Measurements from ENCODE around the gene CARMIL1.

CARMIL1 gene

GRCh38 chr6:25251426-25251825 lies 27.7 kb upstream of the CARMIL1 start:
- no peak overlapping the region for H4K8ac ChIP-seq (ENCODE audit: low read length)
- no peak overlapping the region for H3K23ac ChIP-seq (ENCODE audit: low read length in 2 of 2)
- no peak overlapping the region for H2AK5ac ChIP-seq (ENCODE audit: low read length, severe bottlenecking)
- no peak overlapping the region for H3K9ac ChIP-seq (ENCODE audit: low read length)
- H3K27me3 ChIP-seq (ENCODE audit: control insufficient read depth in 1 of 2, insufficient read depth in 1 of 2, low read length in 2 of 2) = no peaks in the 10 kb centered on the region
- no peaks in the 10 kb centered on the region for H3K36me3 ChIP-seq (ENCODE audit: control insufficient read depth in 1 of 2, insufficient read depth in 2 of 2, low read depth in 1 of 2, low read length in 2 of 2)
- WGBS = 65% methylated on average over 2 of the region's 2 CpGs
- H3K14ac ChIP-seq (ENCODE audit: low read length in 2 of 2) = no peak overlapping the region
- H3K18ac ChIP-seq (ENCODE audit: low read depth in 1 of 2, low read length in 2 of 2) = no peak overlapping the region
- no peak overlapping the region for H2BK12ac ChIP-seq (ENCODE audit: low read length in 2 of 2)
- no peak overlapping the region for H3K27ac ChIP-seq (ENCODE audit: low read length, poor library complexity, severe bottlenecking)
- no peak overlapping the region for H2BK5ac ChIP-seq (ENCODE audit: low read depth, low read length, poor library complexity, severe bottlenecking)
- H3K4me1 ChIP-seq (ENCODE audit: control insufficient read depth, insufficient read depth, low read depth, low read length) = peaks cover 2% of the 10 kb centered on the region
- H2BK120ac ChIP-seq (ENCODE audit: low read depth, low read length) = no peak overlapping the region
- DNase-seq = no peak
- H3K4me2 ChIP-seq (ENCODE audit: low read length, poor library complexity, severe bottlenecking) = no peak overlapping the region
- no peak overlapping the region for H3K4ac ChIP-seq (ENCODE audit: low read depth in 1 of 2, low read length in 2 of 2)
- H3K79me1 ChIP-seq (replicated peaks; ENCODE audit: low read length, poor library complexity, severe bottlenecking) = no peaks in the 10 kb centered on the region
- H2AFZ ChIP-seq (ENCODE audit: low read depth, low read length) = no peak overlapping the region
- no peak overlapping the region for H4K91ac ChIP-seq (ENCODE audit: low read length)
- H2BK15ac ChIP-seq (ENCODE audit: low read depth, poor library complexity, severe bottlenecking) = no peak overlapping the region
- no peak overlapping the region for H3K4me3 ChIP-seq (ENCODE audit: insufficient read depth in 1 of 2, low read depth in 1 of 2, low read length in 2 of 2)
- H3K9me3 ChIP-seq (ENCODE audit: control insufficient read depth, low read length) = no peaks in the 10 kb centered on the region

- no peak overlapping the region for H3K27ac ChIP-seq (ENCODE audit: low read length, poor library complexity, severe bottlenecking)
- H3K23ac ChIP-seq (ENCODE audit: low read length in 2 of 2) = no peak overlapping the region
- no peaks in the 10 kb centered on the region for H3K36me3 ChIP-seq (ENCODE audit: control insufficient read depth in 1 of 2, insufficient read depth in 2 of 2, low read depth in 1 of 2, low read length in 2 of 2)
- H2AK5ac ChIP-seq (ENCODE audit: low read length, severe bottlenecking) = no peak overlapping the region
- no peak overlapping the region for H2BK12ac ChIP-seq (ENCODE audit: low read length in 2 of 2)
- no peak overlapping the region for H2AFZ ChIP-seq (ENCODE audit: low read depth, low read length)
- H3K9ac ChIP-seq (ENCODE audit: low read length) = no peak overlapping the region
- H3K27me3 ChIP-seq (ENCODE audit: control insufficient read depth in 1 of 2, insufficient read depth in 1 of 2, low read length in 2 of 2) = no peaks in the 10 kb centered on the region
- no peaks in the 10 kb centered on the region for H3K9me3 ChIP-seq (ENCODE audit: control insufficient read depth, low read length)
- H3K4me3 ChIP-seq (ENCODE audit: insufficient read depth in 1 of 2, low read depth in 1 of 2, low read length in 2 of 2) = no peak overlapping the region
- DNase-seq = no peak
- no peak overlapping the region for H3K4me2 ChIP-seq (ENCODE audit: low read length, poor library complexity, severe bottlenecking)
- H2BK5ac ChIP-seq (ENCODE audit: low read depth, low read length, poor library complexity, severe bottlenecking) = no peak overlapping the region
- H3K4ac ChIP-seq (ENCODE audit: low read depth in 1 of 2, low read length in 2 of 2) = no peak overlapping the region
- no peak overlapping the region for H3K18ac ChIP-seq (ENCODE audit: low read depth in 1 of 2, low read length in 2 of 2)
- peaks cover 2% of the 10 kb centered on the region for H3K4me1 ChIP-seq (ENCODE audit: control insufficient read depth, insufficient read depth, low read depth, low read length)
- no peak overlapping the region for H2BK120ac ChIP-seq (ENCODE audit: low read depth, low read length)
- no peak overlapping the region for H3K14ac ChIP-seq (ENCODE audit: low read length in 2 of 2)
- H3K79me1 ChIP-seq (replicated peaks; ENCODE audit: low read length, poor library complexity, severe bottlenecking) = no peaks in the 10 kb centered on the region
- 95% methylated on average over 4 of the region's 4 CpGs for WGBS
- no peak overlapping the region for H4K8ac ChIP-seq (ENCODE audit: low read length)
- H4K91ac ChIP-seq (ENCODE audit: low read length) = no peak overlapping the region
- H2BK15ac ChIP-seq (ENCODE audit: low read depth, poor library complexity, severe bottlenecking) = no peak overlapping the region
Measured at GRCh38 chr6:25253351-25253750, 25.8 kb upstream of the CARMIL1 start.

- Histone ChIP-seq H3K9me3 (ENCODE audit: control insufficient read depth, low read length) (no peaks in the 10 kb centered on the region), H3K18ac (ENCODE audit: low read depth in 1 of 2, low read length in 2 of 2) (no peak overlapping the region), H3K4me3 (ENCODE audit: insufficient read depth in 1 of 2, low read depth in 1 of 2, low read length in 2 of 2) (no peak overlapping the region), H4K91ac (ENCODE audit: low read length) (no peak overlapping the region), H2AK5ac (ENCODE audit: low read length, severe bottlenecking) (no peak overlapping the region), H3K23ac (ENCODE audit: low read length in 2 of 2) (no peak overlapping the region), H3K4ac (ENCODE audit: low read depth in 1 of 2, low read length in 2 of 2) (no peak overlapping the region), H3K27ac (ENCODE audit: low read length, poor library complexity, severe bottlenecking) (no peak overlapping the region), H4K8ac (ENCODE audit: low read length) (no peak overlapping the region), H2BK120ac (ENCODE audit: low read depth, low read length) (no peak overlapping the region), H3K4me1 (ENCODE audit: control insufficient read depth, insufficient read depth, low read depth, low read length) (no peaks in the 10 kb centered on the region), H3K14ac (ENCODE audit: low read length in 2 of 2) (no peak overlapping the region), H3K36me3 (ENCODE audit: control insufficient read depth in 1 of 2, insufficient read depth in 2 of 2, low read depth in 1 of 2, low read length in 2 of 2) (no peaks in the 10 kb centered on the region), H2AFZ (ENCODE audit: low read depth, low read length) (no peak overlapping the region), H3K27me3 (ENCODE audit: control insufficient read depth in 1 of 2, insufficient read depth in 1 of 2, low read length in 2 of 2) (no peaks in the 10 kb centered on the region), H2BK15ac (ENCODE audit: low read depth, poor library complexity, severe bottlenecking) (no peak overlapping the region), H3K9ac (ENCODE audit: low read length) (no peak overlapping the region), H3K4me2 (ENCODE audit: low read length, poor library complexity, severe bottlenecking) (no peak overlapping the region), H2BK5ac (ENCODE audit: low read depth, low read length, poor library complexity, severe bottlenecking) (no peak overlapping the region), H3K79me1 (replicated peaks; ENCODE audit: low read length, poor library complexity, severe bottlenecking) (no peaks in the 10 kb centered on the region), H2BK12ac (ENCODE audit: low read length in 2 of 2) (no peak overlapping the region)
- WGBS = 89% methylated on average over 7 of the region's 7 CpGs
- no peak for DNase-seq
Measured at GRCh38 chr6:25254671-25255070, 24.5 kb upstream of the CARMIL1 start.

GRCh38 chr6:25257686-25258348 lies 21.4 kb upstream of the CARMIL1 start:
- Histone ChIP-seq H3K14ac (ENCODE audit: low read length in 2 of 2) (no peak overlapping the region), H3K79me1 (replicated peaks; ENCODE audit: low read length, poor library complexity, severe bottlenecking) (no peaks in the 10 kb centered on the region)
- 98% methylated on average over 4 of the region's 7 CpGs for WGBS

More at GRCh38 chr6:25257686-25258348, 21.4 kb upstream of the CARMIL1 start:
- no peak overlapping the region for H2BK15ac ChIP-seq (ENCODE audit: low read depth, poor library complexity, severe bottlenecking)
- H3K9ac ChIP-seq (ENCODE audit: low read length) = no peak overlapping the region
- H3K4me3 ChIP-seq (ENCODE audit: insufficient read depth in 1 of 2, low read depth in 1 of 2, low read length in 2 of 2) = no peak overlapping the region
- H3K4ac ChIP-seq (ENCODE audit: low read depth in 1 of 2, low read length in 2 of 2) = no peak overlapping the region
- no peak overlapping the region for H3K27ac ChIP-seq (ENCODE audit: low read length, poor library complexity, severe bottlenecking)
- no peak overlapping the region for H3K23ac ChIP-seq (ENCODE audit: low read length in 2 of 2)
- H3K4me2 ChIP-seq (ENCODE audit: low read length, poor library complexity, severe bottlenecking) = no peak overlapping the region
- H2BK120ac ChIP-seq (ENCODE audit: low read depth, low read length) = no peak overlapping the region
- no peak overlapping the region for H3K18ac ChIP-seq (ENCODE audit: low read depth in 1 of 2, low read length in 2 of 2)
- no peaks in the 10 kb centered on the region for H3K4me1 ChIP-seq (ENCODE audit: control insufficient read depth, insufficient read depth, low read depth, low read length)
- H3K36me3 ChIP-seq (ENCODE audit: control insufficient read depth in 1 of 2, insufficient read depth in 2 of 2, low read depth in 1 of 2, low read length in 2 of 2) = no peaks in the 10 kb centered on the region
- no peak for DNase-seq
- H4K8ac ChIP-seq (ENCODE audit: low read length) = no peak overlapping the region
- H4K91ac ChIP-seq (ENCODE audit: low read length) = no peak overlapping the region
- H3K9me3 ChIP-seq (ENCODE audit: control insufficient read depth, low read length) = no peaks in the 10 kb centered on the region
- H3K27me3 ChIP-seq (ENCODE audit: control insufficient read depth in 1 of 2, insufficient read depth in 1 of 2, low read length in 2 of 2) = no peaks in the 10 kb centered on the region
- no peak overlapping the region for H2AFZ ChIP-seq (ENCODE audit: low read depth, low read length)
- H2AK5ac ChIP-seq (ENCODE audit: low read length, severe bottlenecking) = no peak overlapping the region
- no peak overlapping the region for H2BK12ac ChIP-seq (ENCODE audit: low read length in 2 of 2)
- no peak overlapping the region for H2BK5ac ChIP-seq (ENCODE audit: low read depth, low read length, poor library complexity, severe bottlenecking)
